ENCODE data around the gene TRIM27. TPM values are rescaled to one million over a fixed set of nuclear protein-coding genes. Genes with fewer than 3 reads are reported as not detected.
"Not testable (repeated sequence)": the region's sequence is repeated elsewhere in the genome, so short reads cannot be mapped to it uniquely, and the experiment has no call there.

TRIM27 gene
- total and polyA plus RNA-seq, 7 donors = 19.2 to 40.0 (median 34.7) TPM

DNA sequence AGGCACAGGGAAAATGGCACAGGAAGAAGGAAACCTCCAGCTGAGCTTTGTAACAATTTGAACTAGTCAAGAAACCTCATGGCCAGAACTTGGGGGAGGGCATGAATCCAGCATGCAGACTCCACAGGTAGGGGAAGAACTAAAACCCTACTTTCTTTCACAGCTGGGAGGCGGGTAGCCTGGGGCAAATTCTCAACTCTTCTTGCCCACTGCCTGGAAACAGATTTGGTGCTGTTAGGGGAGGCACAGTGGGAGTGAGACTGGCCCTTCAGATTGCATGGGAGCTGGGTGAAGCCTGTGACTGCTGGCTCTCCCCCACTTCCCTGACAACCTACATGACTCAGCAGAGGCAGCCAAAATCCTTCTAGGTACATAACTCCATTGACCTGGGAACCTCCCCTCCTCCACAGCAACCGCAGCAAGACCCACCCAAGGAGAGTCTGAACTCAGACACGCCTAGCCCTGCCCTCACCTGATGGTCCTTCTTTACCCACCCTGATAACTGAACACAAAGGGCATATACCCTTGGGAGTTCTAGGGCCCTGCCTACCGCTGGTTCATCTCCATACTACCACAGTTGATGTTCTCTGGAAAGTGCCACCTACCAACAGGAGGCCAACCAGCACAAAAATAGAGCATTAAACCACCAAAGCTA lies 37.2 kb upstream of the TRIM27 start:
- intact Hi-C loops (cut with DNase I) = no loop called here
- DNase-seq = no peak
- TF ChIP-seq EP300 (IDR thresholded peaks at IDR 0.05) (no peak), POLR2A (IDR thresholded peaks at IDR 0.05) (no peak), POLR2AphosphoS5 (IDR thresholded peaks at IDR 0.05) (no peak)
- TF ChIP-seq, protein P1, sequence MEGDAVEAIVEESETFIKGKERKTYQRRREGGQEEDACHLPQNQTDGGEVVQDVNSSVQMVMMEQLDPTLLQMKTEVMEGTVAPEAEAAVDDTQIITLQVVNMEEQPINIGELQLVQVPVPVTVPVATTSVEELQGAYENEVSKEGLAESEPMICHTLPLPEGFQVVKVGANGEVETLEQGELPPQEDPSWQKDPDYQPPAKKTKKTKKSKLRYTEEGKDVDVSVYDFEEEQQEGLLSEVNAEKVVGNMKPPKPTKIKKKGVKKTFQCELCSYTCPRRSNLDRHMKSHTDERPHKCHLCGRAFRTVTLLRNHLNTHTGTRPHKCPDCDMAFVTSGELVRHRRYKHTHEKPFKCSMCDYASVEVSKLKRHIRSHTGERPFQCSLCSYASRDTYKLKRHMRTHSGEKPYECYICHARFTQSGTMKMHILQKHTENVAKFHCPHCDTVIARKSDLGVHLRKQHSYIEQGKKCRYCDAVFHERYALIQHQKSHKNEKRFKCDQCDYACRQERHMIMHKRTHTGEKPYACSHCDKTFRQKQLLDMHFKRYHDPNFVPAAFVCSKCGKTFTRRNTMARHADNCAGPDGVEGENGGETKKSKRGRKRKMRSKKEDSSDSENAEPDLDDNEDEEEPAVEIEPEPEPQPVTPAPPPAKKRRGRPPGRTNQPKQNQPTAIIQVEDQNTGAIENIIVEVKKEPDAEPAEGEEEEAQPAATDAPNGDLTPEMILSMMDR (IDR thresholded peaks at IDR 0.05) = no peak
- H3K4me1 ChIP-seq = no peaks in the 10 kb centered on the region
- no peak overlapping the region for H3K4me3 ChIP-seq
- no peaks in the 10 kb centered on the region for H3K36me3 ChIP-seq
- 66 to 84% methylated on average over 4 of the region's 4 CpGs for WGBS, 2 donors
- H3K27me3 ChIP-seq = no peaks in the 10 kb centered on the region
- no peaks in the 10 kb centered on the region for H3K9me3 ChIP-seq
- no peak overlapping the region for H3K27ac ChIP-seq

DNA sequence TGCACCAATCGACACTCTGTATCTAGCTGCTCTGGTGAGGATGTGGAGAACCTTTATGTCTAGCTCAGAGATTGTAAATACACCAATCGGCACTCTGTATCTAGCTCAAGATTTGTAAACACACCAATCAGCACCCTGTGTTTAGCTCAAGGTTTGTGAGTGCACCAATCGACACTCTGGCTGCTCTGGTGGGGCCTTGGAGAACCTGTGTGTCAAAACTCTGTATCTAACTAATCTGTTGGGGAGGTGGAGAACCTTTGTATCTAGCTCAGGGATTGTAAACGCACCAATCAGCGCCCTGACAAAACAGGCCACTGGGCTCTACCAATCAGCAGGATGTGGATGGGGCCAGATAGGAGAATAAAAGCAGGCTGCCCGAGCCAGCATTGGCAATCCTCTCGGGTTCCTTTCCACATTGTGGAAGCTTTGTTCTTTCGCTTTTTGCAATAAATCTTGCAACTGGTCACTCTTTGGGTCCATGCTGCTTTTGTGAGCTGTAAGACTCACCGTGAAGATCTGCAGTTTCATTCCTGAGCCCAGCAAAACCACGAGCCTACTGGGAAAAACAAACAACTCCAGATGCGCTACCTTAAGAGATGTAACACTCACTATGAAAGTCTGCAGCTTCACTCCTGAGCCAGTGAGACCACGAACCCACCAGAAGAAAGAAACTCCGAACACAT lies 34.9 kb upstream of the TRIM27 start:
- H3K9me3 ChIP-seq; intact Hi-C loops (cut with DNase I); H3K27ac ChIP-seq; H3K36me3 ChIP-seq; H3K4me1 ChIP-seq; H3K4me3 ChIP-seq; DNase-seq: not testable (repeated sequence)
- WGBS, 2 donors = 85 to 89% methylated on average over 13 of the region's 13 CpGs
- peaks cover 0 to 12% (median 0%) of the 10 kb centered on the region in 3 donors for H3K27me3 ChIP-seq

DNA sequence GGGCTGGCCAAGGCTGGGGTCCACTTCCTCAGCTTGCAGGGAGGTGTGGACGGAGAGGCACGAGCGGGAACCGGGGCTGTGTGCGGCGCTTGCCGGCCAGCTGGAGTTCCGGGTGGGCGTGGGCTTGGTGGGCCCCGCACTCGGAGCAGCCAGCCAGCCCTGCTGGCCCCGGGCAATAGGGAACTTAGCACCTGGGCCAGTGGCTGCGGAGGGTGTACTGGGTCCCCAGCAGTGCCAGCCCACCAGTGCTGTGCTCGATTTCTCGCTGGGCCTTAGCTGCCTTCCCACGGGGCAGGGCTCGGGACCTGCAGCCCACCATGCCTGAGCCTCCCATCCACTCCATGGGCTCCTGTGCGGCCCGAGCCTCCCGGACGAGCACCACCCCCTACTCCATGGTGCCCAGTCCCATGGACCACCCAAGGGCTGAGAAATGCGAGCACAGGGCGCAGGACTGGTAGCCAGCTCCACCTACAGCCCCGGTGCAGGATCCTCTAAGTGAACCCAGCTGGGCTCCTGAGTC lies 34.1 kb upstream of the TRIM27 start:
- Histone ChIP-seq H3K27me3 (peaks cover 0 to 17% (median 0%) of the 10 kb centered on the region in 3 donors), H3K4me1 (peaks cover 0 to 11% (median 8%) of the 10 kb centered on the region in 4 donors)
- H3K9me3 ChIP-seq; H3K36me3 ChIP-seq; H3K4me3 ChIP-seq; H3K27ac ChIP-seq; DNase-seq; intact Hi-C loops (cut with DNase I): not testable (repeated sequence)
- 96% methylated on average over 24 of the region's 24 CpGs for WGBS, 2 donors

DNA sequence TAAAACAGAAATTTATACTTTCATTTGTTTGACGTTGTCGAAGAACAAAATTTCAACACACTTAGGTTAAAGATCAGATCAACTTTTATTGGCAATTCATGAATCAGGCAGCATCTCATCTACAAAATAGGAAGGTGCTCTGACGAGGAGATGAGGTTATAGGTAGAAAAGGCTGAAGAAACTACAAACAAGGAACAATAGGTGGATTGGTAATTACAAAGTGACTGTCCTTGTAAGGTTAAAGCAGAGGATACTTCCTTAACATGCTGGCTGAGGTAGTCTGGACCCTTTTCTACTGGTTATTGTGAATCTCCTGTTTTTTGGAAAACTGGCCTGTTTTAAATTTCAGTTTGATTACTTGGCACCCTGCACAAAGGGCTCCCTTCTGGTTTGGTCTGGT lies 32.5 kb upstream of the TRIM27 start:
- Histone ChIP-seq H3K36me3 (no peaks in the 10 kb centered on the region), H3K4me1 (peaks cover 0 to 11% (median 8%) of the 10 kb centered on the region in 4 donors), H3K4me3 (no peak overlapping the region), H3K27me3 (peaks cover 0 to 17% (median 0%) of the 10 kb centered on the region in 3 donors), H3K9me3 (no peaks in the 10 kb centered on the region), H3K27ac (no peak overlapping the region)
- TF ChIP-seq, protein P1 (IDR thresholded peaks at IDR 0.05) = no peak
- TF ChIP-seq EP300 (IDR thresholded peaks at IDR 0.05) = no peak
- TF ChIP-seq POLR2A (IDR thresholded peaks at IDR 0.05) = no peak
- TF ChIP-seq POLR2AphosphoS5 (IDR thresholded peaks at IDR 0.05) = no peak
- 79 to 83% methylated on average over 3 of the region's 3 CpGs for WGBS, 2 donors
- DNase-seq = no peak
- intact Hi-C loops (cut with DNase I) = no loop called here

DNA sequence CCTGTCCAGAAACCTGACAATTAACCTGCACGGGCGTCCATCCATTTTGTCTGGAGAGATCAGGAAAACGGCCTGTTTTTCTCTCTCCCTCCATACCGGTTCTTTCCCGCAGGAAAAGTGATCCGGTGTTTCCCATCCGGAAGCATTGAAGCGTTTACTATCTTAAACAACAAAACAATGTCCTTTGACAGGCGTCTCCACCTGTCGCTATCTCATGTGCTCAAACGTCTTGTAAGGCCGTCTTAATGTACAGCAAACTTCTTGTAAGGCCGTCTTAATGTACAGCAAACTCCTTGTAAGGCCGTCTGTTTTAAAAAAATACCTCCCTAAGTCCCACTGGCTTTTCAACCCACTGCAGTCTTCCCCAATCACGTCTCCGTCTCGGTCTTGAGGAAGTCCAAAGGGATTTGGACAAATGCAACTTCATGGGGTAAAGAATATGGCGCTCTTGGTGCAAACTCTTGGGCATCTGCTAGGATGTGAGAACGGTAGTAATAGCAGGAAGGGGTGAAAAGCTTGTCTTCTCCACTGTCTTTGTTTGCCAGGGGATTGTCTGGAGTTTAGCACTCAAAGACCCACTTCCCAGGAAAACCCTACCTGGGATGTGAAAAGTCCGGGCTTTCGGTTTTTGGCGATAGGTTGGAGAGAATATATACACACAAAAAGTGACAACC lies 29.9 kb upstream of the TRIM27 start:
- H3K27ac ChIP-seq = no peak overlapping the region
- 6% methylated on average over 22 of the region's 22 CpGs for WGBS, 2 donors
- intact Hi-C loops (cut with DNase I) = no loop called here
- peaks cover 0 to 11% (median 8%) of the 10 kb centered on the region in 4 donors for H3K4me1 ChIP-seq
- TF ChIP-seq, protein P1 (IDR thresholded peaks at IDR 0.05) = no peak
- TF ChIP-seq POLR2AphosphoS5 (IDR thresholded peaks at IDR 0.05) = no peak
- TF ChIP-seq POLR2A (IDR thresholded peaks at IDR 0.05) = no peak
- no peak for TF ChIP-seq EP300 (IDR thresholded peaks at IDR 0.05)
- H3K4me3 ChIP-seq = peak overlapping the region in 3 of 4 donors; percentile 2 to 22 (median 11)
- H3K27me3 ChIP-seq = peaks cover 0 to 17% (median 0%) of the 10 kb centered on the region in 3 donors
- no peak for DNase-seq
- H3K36me3 ChIP-seq = no peaks in the 10 kb centered on the region
- no peaks in the 10 kb centered on the region for H3K9me3 ChIP-seq
